Sigmoid colon (tissue), 4 donors: Measurements from ENCODE around the gene TFAP2B.

Experiments used
- CTCF ChIP-seq, 4 experiments: fragments of 450-650 bp in 3 of 4; fragments of 200-600 bp in 1 of 4; IDR thresholded peaks; one replicate each; pipeline ENCODE4 v1.5.1; 2016 to 2019; ENCODE audit warnings: antibody characterized with exemption in 4 of 4, mild to moderate bottlenecking in 3 of 4, moderate library complexity in 2 of 4
- EP300 ChIP-seq, 4 donors: sonication (generic); formaldehyde crosslinking; IDR thresholded peaks; one replicate each; pipeline ENCODE4 v1.6.1; 2017; ENCODE audit warnings: antibody characterized with exemption in 4 of 4
- POLR2A ChIP-seq, 2 donors: fragments of 450-650 bp; IDR thresholded peaks; one replicate each; pipeline ENCODE4 v1.6.1; 2016; ENCODE audit warnings: antibody characterized with exemption in 2 of 2, mild to moderate bottlenecking in 2 of 2, moderate library complexity in 2 of 2

- no peak for TF ChIP-seq CTCF (IDR thresholded peaks at IDR 0.05)
- no peak for TF ChIP-seq POLR2A (IDR thresholded peaks at IDR 0.05)
- TF ChIP-seq EP300 (IDR thresholded peaks at IDR 0.05) = no peak
Observed at GRCh38 chr6:50846144-50846851, 27.6 kb downstream of the TFAP2B start.
